Measurements from ENCODE around the gene AASDH.

The AASDH gene

GRCh38 chr4:56317749-56318148, 69.5 kb downstream of the AASDH start:
- H3K9me3 ChIP-seq (ENCODE audit: insufficient read depth, low read depth, low read length): no peaks in the 10 kb centered on the region
- no peak overlapping the region for H3K9ac ChIP-seq (ENCODE audit: low read depth, low read length, poor library complexity, severe bottlenecking)
- TF ChIP-seq CTCF (conservative IDR thresholded peaks at IDR 0.05; ENCODE audit: low read length) (no peak), EZH2phosphoT487 (IDR thresholded peaks at IDR 0.05; ENCODE audit: borderline replicate concordance) (no peak)
- H2AFZ ChIP-seq (ENCODE audit: low read length): no peak overlapping the region
- H3K4me1 ChIP-seq (ENCODE audit: insufficient read depth, low read length, poor library complexity, severe bottlenecking): no peaks in the 10 kb centered on the region
- no peaks in the 10 kb centered on the region for H3K9me2 ChIP-seq (replicated peaks; ENCODE audit: low read depth, low read length)
- H3K36me3 ChIP-seq (ENCODE audit: insufficient read depth, low read length): no peaks in the 10 kb centered on the region
- no peaks in the 10 kb centered on the region for H3K79me2 ChIP-seq (ENCODE audit: insufficient read depth, low read length)
- H3F3A ChIP-seq (ENCODE audit: low read depth): no peaks in the 10 kb centered on the region
- no peaks in the 10 kb centered on the region for H4K20me1 ChIP-seq (ENCODE audit: insufficient read depth, low read length, poor library complexity, severe bottlenecking)
- no peaks in the 10 kb centered on the region for H3K27me3 ChIP-seq (ENCODE audit: insufficient read depth, low read length, poor library complexity, severe bottlenecking)
- no peak overlapping the region for H3K4me3 ChIP-seq (ENCODE audit: low read length, poor library complexity, severe bottlenecking)
- no peak overlapping the region for H3K4me2 ChIP-seq (ENCODE audit: low read depth, low read length, poor library complexity, severe bottlenecking)

DNA sequence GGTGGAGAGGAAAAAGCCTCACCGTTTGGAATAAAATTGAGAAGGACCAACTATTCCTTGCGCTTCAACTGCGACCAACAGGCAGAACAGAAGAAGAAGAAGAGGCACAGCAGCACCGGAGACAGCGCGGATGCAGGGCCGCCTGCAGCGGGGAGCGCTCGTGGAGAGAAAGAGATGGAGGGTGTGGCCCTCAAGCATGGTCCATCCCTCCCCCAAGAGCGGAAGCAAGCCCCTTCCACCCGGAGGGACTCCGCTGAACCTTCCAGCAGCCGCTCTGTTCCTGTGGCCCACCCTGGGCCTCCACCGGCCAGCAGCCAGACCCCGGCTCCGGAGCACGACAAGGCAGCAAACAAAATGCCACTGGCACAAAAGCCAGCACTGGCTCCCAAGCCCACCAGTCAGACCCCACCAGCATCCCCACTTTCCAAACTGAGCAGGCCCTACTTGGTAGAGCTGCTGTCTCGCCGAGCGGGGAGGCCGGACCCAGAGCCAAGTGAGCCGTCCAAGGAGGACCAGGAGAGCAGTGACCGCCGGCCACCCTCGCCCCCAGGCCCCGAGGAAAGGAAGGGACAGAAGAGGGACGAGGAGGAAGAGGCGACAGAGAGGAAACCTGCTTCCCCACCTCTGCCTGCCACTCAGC, 71.2 kb downstream of the AASDH start:
- Histone ChIP-seq H3K4me2 (ENCODE audit: low read depth, low read length, poor library complexity, severe bottlenecking) (no peak overlapping the region), H3K36me3 (ENCODE audit: insufficient read depth, low read length) (no peaks in the 10 kb centered on the region), H3K9me3 (ENCODE audit: insufficient read depth, low read depth, low read length) (no peaks in the 10 kb centered on the region), H3K4me3 (ENCODE audit: low read length, poor library complexity, severe bottlenecking) (no peak overlapping the region), H3F3A (ENCODE audit: low read depth) (no peaks in the 10 kb centered on the region), H3K4me1 (ENCODE audit: insufficient read depth, low read length, poor library complexity, severe bottlenecking) (no peaks in the 10 kb centered on the region), H4K20me1 (ENCODE audit: insufficient read depth, low read length, poor library complexity, severe bottlenecking) (no peaks in the 10 kb centered on the region), H3K9ac (ENCODE audit: low read depth, low read length, poor library complexity, severe bottlenecking) (no peak overlapping the region), H3K27me3 (ENCODE audit: insufficient read depth, low read length, poor library complexity, severe bottlenecking) (no peaks in the 10 kb centered on the region), H2AFZ (ENCODE audit: low read length) (no peak overlapping the region), H3K79me2 (ENCODE audit: insufficient read depth, low read length) (no peaks in the 10 kb centered on the region), H3K9me2 (replicated peaks; ENCODE audit: low read depth, low read length) (no peaks in the 10 kb centered on the region)
- TF ChIP-seq CTCF (conservative IDR thresholded peaks at IDR 0.05; ENCODE audit: low read length) (no peak), EZH2phosphoT487 (IDR thresholded peaks at IDR 0.05; ENCODE audit: borderline replicate concordance) (no peak)

DNA sequence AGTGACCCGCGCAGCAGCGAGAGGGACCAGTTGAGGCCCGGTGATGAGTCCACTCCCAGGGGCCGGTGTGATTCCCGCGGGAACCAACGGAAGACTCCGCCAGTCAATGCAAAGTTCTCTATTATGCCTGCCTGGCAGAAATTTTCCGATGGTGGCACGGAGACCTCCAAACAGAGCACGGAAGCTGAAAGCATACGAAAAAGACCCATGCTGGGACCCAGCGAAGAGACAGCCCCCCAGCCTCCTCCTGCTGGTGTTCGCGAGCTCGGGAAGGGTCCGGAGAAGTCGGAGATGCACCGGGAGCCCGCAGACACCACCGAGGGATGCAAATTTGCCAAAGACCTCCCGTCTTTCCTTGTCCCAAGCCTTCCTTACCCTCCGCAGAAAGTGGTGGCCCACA, 71.7 kb downstream of the AASDH start:
- H3K4me3 ChIP-seq (ENCODE audit: low read length, poor library complexity, severe bottlenecking): no peak overlapping the region

More for the DNA sequence above, 71.7 kb downstream of the AASDH start:
- no peaks in the 10 kb centered on the region for H3K27me3 ChIP-seq (ENCODE audit: insufficient read depth, low read length, poor library complexity, severe bottlenecking)
- H3K79me2 ChIP-seq (ENCODE audit: insufficient read depth, low read length): no peaks in the 10 kb centered on the region
- H3K9me2 ChIP-seq (replicated peaks; ENCODE audit: low read depth, low read length): no peaks in the 10 kb centered on the region
- H3K9me3 ChIP-seq (ENCODE audit: insufficient read depth, low read depth, low read length): no peaks in the 10 kb centered on the region
- TF ChIP-seq CTCF (conservative IDR thresholded peaks at IDR 0.05; ENCODE audit: low read length) (no peak), EZH2phosphoT487 (IDR thresholded peaks at IDR 0.05; ENCODE audit: borderline replicate concordance) (no peak)
- no peaks in the 10 kb centered on the region for H3K36me3 ChIP-seq (ENCODE audit: insufficient read depth, low read length)
- H2AFZ ChIP-seq (ENCODE audit: low read length): no peak overlapping the region
- H3K4me2 ChIP-seq (ENCODE audit: low read depth, low read length, poor library complexity, severe bottlenecking): no peak overlapping the region
- H3K9ac ChIP-seq (ENCODE audit: low read depth, low read length, poor library complexity, severe bottlenecking): no peak overlapping the region
- H4K20me1 ChIP-seq (ENCODE audit: insufficient read depth, low read length, poor library complexity, severe bottlenecking): no peaks in the 10 kb centered on the region
- H3F3A ChIP-seq (ENCODE audit: low read depth): no peaks in the 10 kb centered on the region
- no peaks in the 10 kb centered on the region for H3K4me1 ChIP-seq (ENCODE audit: insufficient read depth, low read length, poor library complexity, severe bottlenecking)

Measured in Loucy (cell line).